Glomerular visceral epithelial cell (primary cell): ENCODE data around the gene PROM1.

Source experiments
- DNase-seq: peaks from one replicate; pipeline ENCODE4 v3.0.0-alpha.2; 2016; ENCODE audit errors: extremely low spot score

PROM1 gene

GRCh38 chr4:16110199-16110598, 26.4 kb upstream of the PROM1 start:
- no peak for DNase-seq

- no peak for DNase-seq
Observed at GRCh38 chr4:16109256-16109655, 25.4 kb upstream of the PROM1 start.

- no peak for DNase-seq
Observed at GRCh38 chr4:16106956-16107355, 23.1 kb upstream of the PROM1 start.

- no peak for DNase-seq
Observed at GRCh38 chr4:16104520-16104919, 20.7 kb upstream of the PROM1 start.

- no peak for DNase-seq
Observed at GRCh38 chr4:16102356-16102755, 18.5 kb upstream of the PROM1 start.

GRCh38 chr4:16100833-16101232, 17.0 kb upstream of the PROM1 start:
- DNase-seq = no peak

- DNase-seq = no peak
Observed at GRCh38 chr4:16092682-16093319, 9.0 kb upstream of the PROM1 start.

GRCh38 chr4:16090096-16090705, 6.4 kb upstream of the PROM1 start:
- peak; percentile 16 for DNase-seq

GRCh38 chr4:16089156-16089555, 5.3 kb upstream of the PROM1 start:
- no peak for DNase-seq

- no peak for DNase-seq
Observed at GRCh38 chr4:16088601-16089000, 4.8 kb upstream of the PROM1 start.

GRCh38 chr4:16085822-16086221, 2.0 kb upstream of the PROM1 start:
- DNase-seq = no peak

- peak; percentile 28 for DNase-seq
Observed at GRCh38 chr4:16082426-16083240, 1.2 kb downstream of the PROM1 start.

- DNase-seq = no peak
Observed at GRCh38 chr4:16082041-16082425, 1.8 kb downstream of the PROM1 start.

- peak; percentile 34 for DNase-seq
Observed at GRCh38 chr4:16079046-16079445, 4.8 kb downstream of the PROM1 start.

GRCh38 chr4:16078195-16078760, 5.5 kb downstream of the PROM1 start:
- no peak for DNase-seq

- no peak for DNase-seq
Observed at GRCh38 chr4:16077786-16078185, 6.0 kb downstream of the PROM1 start.

- no peak for DNase-seq
Observed at GRCh38 chr4:16075975-16076757, 7.7 kb downstream of the PROM1 start.

- DNase-seq = no peak
Observed at GRCh38 chr4:16075061-16075460, 8.8 kb downstream of the PROM1 start.

GRCh38 chr4:16072168-16072567, 11.7 kb downstream of the PROM1 start:
- no peak for DNase-seq

GRCh38 chr4:16070203-16070602, 13.6 kb downstream of the PROM1 start:
- DNase-seq = no peak

- no peak for DNase-seq
Observed at GRCh38 chr4:16067515-16067914, 16.3 kb downstream of the PROM1 start.

- no peak for DNase-seq
Observed at GRCh38 chr4:16066586-16067128, 17.2 kb downstream of the PROM1 start.
